ENCODE measurements around the gene FXYD6. TPM values are rescaled to one million over a fixed set of nuclear protein-coding genes. Genes with fewer than 3 reads are reported as not detected.

The FXYD6 gene
- total RNA-seq, 2 donors from 2014 or later = not detected

DNA sequence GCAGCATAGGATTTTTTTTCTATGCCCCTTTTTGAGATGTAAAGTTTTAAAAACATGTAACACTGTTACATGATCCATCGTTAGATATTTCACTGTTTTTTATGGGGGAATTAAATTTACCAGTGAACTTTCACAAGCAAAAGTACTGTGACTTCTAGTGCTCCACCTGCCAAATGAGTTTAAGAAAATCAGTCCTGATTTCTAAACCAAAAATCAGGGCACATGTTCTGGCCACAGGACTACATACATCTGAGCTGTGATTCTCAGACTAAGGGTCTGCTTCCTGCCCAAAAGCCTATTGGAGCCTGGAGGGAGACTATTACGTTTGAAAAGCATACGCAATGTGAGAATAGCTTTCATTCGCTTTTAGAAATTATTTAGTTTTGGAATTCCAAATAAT, 30.3 kb upstream of the FXYD6 start:
- H3K27ac Mint-ChIP-seq = no peak overlapping the region
- ATAC-seq (no peak), DNase-seq (ENCODE audit: low spot score) (no peak)
- no peaks in the 10 kb centered on the region for H3K9me3 Mint-ChIP-seq
- H3K4me3 Mint-ChIP-seq = no peak overlapping the region
- no peaks in the 10 kb centered on the region for H3K27me3 Mint-ChIP-seq
- H3K4me1 Mint-ChIP-seq (ENCODE audit: low read depth in 2 of 2) = peaks cover 9 to 10% of the 10 kb centered on the region in 2 donors
- H3K36me3 Mint-ChIP-seq = no peaks in the 10 kb centered on the region

DNA sequence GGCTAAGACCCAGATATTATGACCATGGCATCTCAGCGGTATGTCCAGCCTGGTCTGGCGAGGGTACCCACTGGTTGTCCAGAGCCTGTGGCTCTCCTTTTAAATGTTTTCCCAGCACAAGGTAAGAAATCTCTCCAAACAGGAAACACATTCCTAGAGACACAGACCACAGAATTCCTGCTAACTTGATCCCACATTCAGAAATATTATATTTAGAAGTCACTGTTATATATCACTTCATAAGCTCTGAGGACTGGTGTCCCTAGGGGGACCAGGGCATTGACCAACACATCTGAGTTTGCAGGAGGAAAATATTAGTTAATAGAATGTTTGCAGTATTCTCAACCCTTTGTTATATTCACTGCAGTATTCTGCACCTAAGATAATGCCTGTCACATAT, 29.7 kb upstream of the FXYD6 start:
- Mint-ChIP-seq H3K9me3 (no peaks in the 10 kb centered on the region), H3K36me3 (no peaks in the 10 kb centered on the region), H3K4me1 (ENCODE audit: low read depth in 2 of 2) (peaks cover 9 to 10% of the 10 kb centered on the region in 2 donors), H3K27me3 (no peaks in the 10 kb centered on the region), H3K27ac (no peak overlapping the region), H3K4me3 (no peak overlapping the region)
- no peak for ATAC-seq
- DNase-seq (ENCODE audit: low spot score) = no peak

DNA sequence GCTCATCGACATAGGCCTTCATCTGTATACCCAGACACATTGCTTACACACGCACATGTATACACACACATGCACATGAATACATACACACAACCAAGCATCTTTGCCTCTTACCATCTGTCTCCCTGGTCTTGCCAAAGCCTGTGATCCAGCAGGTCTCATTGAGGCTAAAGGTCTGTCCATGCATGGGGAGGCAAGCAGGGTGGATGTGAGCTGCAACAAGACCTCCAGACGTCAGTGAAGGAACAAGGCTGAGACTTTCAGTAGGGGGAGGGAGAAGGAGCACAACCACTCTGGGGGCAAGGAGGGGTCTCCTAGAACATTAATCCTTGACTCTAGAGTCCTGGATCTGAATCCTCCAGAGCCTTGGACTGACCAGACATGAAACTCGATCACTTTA, 29.1 kb upstream of the FXYD6 start:
- no peaks in the 10 kb centered on the region for H3K27me3 Mint-ChIP-seq

DNA sequence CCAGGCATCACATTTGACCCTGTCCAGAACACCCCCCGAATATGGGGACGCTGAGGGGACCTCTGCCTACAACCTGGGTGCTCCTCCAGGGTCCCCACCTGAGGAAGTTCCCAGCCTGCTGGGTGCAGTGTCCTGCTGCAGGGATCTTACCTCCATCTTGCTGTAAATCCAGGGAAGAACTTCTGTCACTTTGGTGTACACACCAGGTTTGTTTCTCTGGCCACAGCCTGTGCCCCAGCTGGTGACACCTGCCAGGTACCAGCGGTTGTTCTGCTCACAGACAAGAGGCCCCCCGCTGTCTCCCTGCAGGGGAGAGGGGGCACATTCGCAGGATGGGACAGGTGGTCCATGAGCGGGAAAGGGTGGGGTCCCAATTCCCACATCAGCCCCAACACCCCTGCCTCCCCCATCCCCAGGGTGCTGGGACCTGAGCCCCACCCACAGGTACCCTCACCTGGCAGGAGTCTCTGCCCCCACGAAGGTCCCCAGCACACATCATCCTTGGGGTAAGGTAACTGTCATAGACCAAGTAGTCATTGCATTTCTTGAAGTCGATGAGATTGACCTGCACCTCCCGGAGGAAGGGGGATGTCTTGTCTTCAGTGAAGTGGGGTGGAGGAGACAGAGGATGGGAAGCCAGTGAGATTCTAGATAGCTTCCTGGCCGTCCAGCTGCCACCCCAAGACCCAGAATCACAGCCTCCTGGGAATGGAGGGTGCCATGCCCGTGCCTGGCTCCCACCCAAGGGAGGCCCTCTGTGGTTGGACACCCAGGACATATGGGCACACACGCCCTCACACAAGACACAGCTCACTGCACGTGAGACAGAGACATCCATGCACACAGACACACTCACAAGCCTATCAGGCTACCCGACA, 27.3 kb upstream of the FXYD6 start:
- no peak overlapping the region for H3K27ac Mint-ChIP-seq
- no peaks in the 10 kb centered on the region for H3K36me3 Mint-ChIP-seq
- DNase-seq (ENCODE audit: low spot score) (peak; percentile 48), ATAC-seq (no peak)
- no peak overlapping the region for H3K4me3 Mint-ChIP-seq
- no peaks in the 10 kb centered on the region for H3K9me3 Mint-ChIP-seq
- no peaks in the 10 kb centered on the region for H3K27me3 Mint-ChIP-seq
- H3K4me1 Mint-ChIP-seq (ENCODE audit: low read depth in 2 of 2) = peaks cover 9 to 13% of the 10 kb centered on the region in 2 donors

More for the DNA sequence above, 29.1 kb upstream of the FXYD6 start:
- DNase-seq (ENCODE audit: low spot score) = no peak
- Mint-ChIP-seq H3K27ac (peak overlapping the region in 1 of 2 donors; percentile 57), H3K4me3 (no peak overlapping the region), H3K36me3 (no peaks in the 10 kb centered on the region), H3K4me1 (ENCODE audit: low read depth in 2 of 2) (peaks cover 9 to 10% of the 10 kb centered on the region in 2 donors), H3K9me3 (no peaks in the 10 kb centered on the region)
- ATAC-seq = no peak

DNA sequence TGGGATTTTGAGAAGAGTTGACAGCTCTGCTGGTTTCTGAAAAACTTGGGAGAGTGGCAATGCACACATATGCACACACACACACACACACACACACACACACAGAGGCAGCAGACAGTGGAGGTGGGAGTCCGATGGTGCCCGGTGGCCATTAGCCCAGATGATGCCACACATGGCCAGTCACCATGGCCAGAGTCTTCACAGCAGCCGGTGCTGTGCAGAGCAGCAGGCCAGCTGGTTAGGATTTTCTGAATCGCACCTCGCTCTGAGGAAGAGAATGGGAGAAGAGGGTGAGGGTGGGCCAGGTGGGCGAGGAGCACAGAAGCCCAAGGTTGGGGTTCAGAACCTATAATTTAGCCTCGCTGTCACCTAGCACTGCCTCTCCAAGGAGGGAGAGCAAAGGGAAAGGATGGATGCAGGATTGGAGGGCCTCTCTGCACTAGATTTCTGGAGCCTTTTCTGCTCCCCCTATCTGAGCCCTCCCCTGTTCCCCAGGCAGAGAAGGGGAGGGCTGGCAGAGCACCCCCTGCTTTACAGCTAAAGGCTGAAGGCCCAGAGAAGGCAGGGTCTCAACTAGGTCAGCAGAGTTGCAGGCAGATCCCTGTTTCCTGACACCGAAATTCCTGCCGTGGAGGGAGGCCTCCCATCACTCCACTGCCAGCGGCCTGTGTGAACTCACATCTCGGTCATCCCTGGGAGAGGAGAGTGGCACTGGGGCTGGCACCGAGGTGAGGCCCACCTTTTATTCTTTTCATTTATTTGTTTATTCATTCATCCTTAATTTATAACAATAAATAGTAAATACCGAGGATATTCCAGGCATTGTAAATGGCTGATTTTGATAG, 25.8 kb upstream of the FXYD6 start:
- Mint-ChIP-seq H3K4me3 (no peak overlapping the region), H3K27me3 (no peaks in the 10 kb centered on the region), H3K9me3 (no peaks in the 10 kb centered on the region), H3K4me1 (ENCODE audit: low read depth in 2 of 2) (peaks cover under 1 to 4% of the 10 kb centered on the region in 2 donors), H3K27ac (no peak overlapping the region), H3K36me3 (no peaks in the 10 kb centered on the region)
- no peak for ATAC-seq
- peak; percentile 26 for DNase-seq (ENCODE audit: low spot score)

DNA sequence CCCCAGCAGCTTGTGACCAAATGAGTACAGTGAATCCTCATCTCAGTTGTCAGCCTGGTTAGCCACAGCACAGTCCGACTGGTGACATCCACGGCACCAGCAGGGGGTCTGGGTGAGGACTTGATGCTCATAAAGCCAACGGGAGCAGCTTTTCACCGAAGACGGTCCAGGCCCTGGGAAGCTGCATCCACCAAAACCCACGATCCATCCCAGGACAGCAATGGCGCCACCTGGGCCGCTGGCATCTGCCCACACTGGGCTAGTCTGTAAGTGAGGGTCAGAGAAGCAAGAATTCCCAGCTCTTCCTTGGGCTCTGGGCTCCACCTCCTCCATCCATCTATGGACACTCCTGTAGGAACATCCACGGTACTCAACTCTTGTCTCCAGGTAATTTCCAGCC, 25.1 kb upstream of the FXYD6 start:
- Mint-ChIP-seq H3K27me3 (peaks cover 0 to 4% of the 10 kb centered on the region in 2 donors), H3K4me3 (no peak overlapping the region), H3K27ac (no peak overlapping the region), H3K9me3 (no peaks in the 10 kb centered on the region), H3K36me3 (no peaks in the 10 kb centered on the region), H3K4me1 (ENCODE audit: low read depth in 2 of 2) (peaks cover 0 to 3% of the 10 kb centered on the region in 2 donors)
- DNase-seq (ENCODE audit: low spot score) (peak; percentile 38), ATAC-seq (no peak)

DNA sequence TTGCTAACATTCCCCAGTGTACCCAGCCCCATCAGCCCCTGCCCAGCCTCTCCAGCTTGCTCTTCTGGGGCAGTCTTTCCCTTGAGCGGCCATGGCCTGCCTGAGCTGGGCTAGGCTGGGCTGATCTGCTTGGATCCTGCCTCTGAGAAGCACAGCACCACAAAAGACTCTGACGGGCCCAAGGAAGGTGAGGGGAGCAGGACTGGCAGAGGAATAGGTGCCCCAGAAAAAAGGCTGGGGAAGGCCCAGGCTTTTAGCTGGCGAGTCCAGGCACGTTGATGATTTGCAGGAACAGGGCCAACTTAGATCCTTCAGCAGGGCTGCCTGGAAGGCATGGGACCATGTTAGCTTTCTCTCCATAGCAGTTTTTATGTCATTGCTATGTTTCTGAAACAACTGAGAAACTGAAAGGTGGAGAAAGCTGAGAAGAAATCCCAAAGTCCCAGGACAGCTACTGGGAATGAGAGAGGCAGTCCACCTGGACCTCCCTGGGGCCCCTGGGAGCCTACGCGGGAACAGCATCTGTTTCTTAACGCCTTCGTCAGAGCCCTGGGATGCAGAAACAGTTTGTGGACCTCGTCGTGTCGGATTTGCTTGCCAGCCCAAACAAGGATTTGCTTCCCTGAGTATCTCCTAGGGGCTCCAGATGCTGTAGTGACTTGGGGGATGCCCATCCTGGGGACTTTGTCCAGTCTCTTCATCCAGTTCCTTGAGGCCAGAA, 24.4 kb upstream of the FXYD6 start:
- no peak for ATAC-seq
- H3K4me1 Mint-ChIP-seq (ENCODE audit: low read depth in 2 of 2) = peaks cover 0 to 3% of the 10 kb centered on the region in 2 donors
- H3K36me3 Mint-ChIP-seq = no peaks in the 10 kb centered on the region
- peaks cover 7 to 9% of the 10 kb centered on the region in 2 donors for H3K27me3 Mint-ChIP-seq
- H3K4me3 Mint-ChIP-seq = no peak overlapping the region
- no peak overlapping the region for H3K27ac Mint-ChIP-seq
- DNase-seq (ENCODE audit: low spot score) = peak; percentile 57
- no peaks in the 10 kb centered on the region for H3K9me3 Mint-ChIP-seq

DNA sequence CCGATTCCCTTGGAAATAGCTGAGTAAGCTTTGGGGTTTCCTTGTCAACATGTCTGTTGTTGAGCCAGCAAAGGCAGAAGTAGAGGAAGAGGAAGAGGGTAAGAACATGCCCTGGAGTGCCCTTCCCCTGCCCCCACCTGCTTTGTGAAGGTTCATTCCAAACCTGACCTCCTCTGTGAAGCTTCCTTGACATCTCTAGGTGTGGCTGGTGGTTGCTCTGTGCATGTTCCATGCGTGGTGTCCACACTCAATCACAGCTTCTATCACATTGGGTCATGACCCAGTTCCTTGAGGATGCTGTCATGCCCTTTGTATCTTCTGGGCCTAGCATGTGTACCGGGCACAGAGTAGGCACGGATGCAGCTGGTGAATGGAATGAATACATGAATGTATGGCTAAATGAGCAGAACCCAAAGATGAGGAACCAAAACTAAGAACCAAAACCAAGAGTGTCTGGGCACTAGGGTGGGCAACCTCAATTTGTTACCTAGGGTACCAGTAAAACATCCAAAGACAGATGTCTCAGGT, 23.7 kb upstream of the FXYD6 start:
- ATAC-seq (no peak), DNase-seq (ENCODE audit: low spot score) (peak; percentile 37)
- H3K36me3 Mint-ChIP-seq = no peaks in the 10 kb centered on the region
- H3K9me3 Mint-ChIP-seq = no peaks in the 10 kb centered on the region
- no peak overlapping the region for H3K4me3 Mint-ChIP-seq
- H3K27ac Mint-ChIP-seq = no peak overlapping the region
- H3K27me3 Mint-ChIP-seq = peaks cover 8 to 9% of the 10 kb centered on the region in 2 donors
- peaks cover 0 to 3% of the 10 kb centered on the region in 2 donors for H3K4me1 Mint-ChIP-seq (ENCODE audit: low read depth in 2 of 2)

DNA sequence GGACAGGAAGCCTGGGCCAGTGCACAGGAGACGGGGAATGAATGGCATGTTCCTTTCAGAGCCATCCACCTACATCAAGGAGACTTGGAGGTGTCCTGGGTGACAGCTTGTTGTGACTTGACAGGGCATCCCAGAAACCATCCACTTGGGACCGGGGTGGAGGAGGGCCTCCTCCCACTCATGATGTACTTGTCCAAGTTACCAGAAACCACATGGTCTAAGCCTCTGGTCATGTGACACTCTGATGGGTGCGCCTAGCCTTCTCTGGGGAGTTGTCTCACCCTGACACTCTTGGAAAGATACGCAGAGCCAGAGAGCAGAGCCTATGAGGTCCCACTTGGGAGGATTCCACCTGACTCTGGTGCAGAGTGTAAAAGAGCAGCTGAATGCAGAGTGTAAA, 21.6 kb upstream of the FXYD6 start:
- ATAC-seq (peak in 1 of 2 donors; percentile 36), DNase-seq (ENCODE audit: low spot score) (peak; percentile 31)
- Mint-ChIP-seq H3K36me3 (no peaks in the 10 kb centered on the region), H3K27ac (no peak overlapping the region), H3K4me3 (no peak overlapping the region), H3K9me3 (no peaks in the 10 kb centered on the region), H3K4me1 (ENCODE audit: low read depth in 2 of 2) (peaks cover 0 to 3% of the 10 kb centered on the region in 2 donors), H3K27me3 (peaks cover 13 to 19% of the 10 kb centered on the region in 2 donors)

DNA sequence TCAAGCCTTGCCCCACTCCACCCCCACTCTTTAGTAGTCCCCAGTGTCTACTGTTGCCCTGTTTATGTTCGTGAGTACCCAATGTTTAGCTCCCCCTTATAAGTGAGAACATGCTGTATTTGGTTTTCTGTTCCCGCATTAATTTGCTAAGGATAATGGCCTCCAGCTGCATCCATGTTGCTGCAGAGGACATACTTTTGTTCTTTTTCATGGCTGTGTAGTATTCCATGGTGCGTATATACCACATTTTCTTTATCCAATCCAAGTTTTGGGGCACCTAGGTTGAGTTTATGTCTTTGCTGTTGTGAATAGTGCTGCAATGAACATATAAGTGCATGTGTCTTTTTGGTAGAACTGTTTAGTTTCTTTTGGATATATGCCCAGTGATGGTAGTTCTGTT, 16.2 kb upstream of the FXYD6 start:
- ATAC-seq (no peak), DNase-seq (ENCODE audit: low spot score) (no peak)
- Mint-ChIP-seq H3K27ac (no peak overlapping the region), H3K9me3 (no peaks in the 10 kb centered on the region), H3K27me3 (peaks cover 16 to 29% of the 10 kb centered on the region in 2 donors), H3K36me3 (no peaks in the 10 kb centered on the region), H3K4me3 (no peak overlapping the region), H3K4me1 (ENCODE audit: low read depth in 2 of 2) (no peaks in the 10 kb centered on the region)

DNA sequence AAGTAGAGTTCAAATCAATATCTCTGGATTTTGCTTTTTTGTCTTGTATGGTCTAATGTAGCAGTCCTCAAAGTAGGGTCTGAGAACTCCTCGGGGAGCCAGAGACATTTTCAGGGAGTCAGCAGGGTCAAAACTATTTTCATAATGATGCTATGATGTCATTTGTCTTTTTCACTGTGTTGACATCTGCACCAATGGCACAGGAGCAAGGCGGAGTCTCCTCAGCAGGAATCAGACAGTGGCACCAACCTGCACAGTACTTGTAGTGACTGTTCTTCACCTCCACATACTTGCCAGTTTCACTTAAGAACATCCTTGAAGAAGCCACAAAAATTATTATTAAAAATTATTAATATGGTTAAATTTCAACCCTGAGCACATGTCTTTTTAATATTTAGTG, 14.9 kb upstream of the FXYD6 start:
- Mint-ChIP-seq H3K27me3 (peaks cover 10 to 26% of the 10 kb centered on the region in 2 donors), H3K9me3 (no peaks in the 10 kb centered on the region), H3K36me3 (no peaks in the 10 kb centered on the region), H3K4me3 (no peak overlapping the region), H3K27ac (no peak overlapping the region), H3K4me1 (ENCODE audit: low read depth in 2 of 2) (no peaks in the 10 kb centered on the region)
- ATAC-seq = no peak
- no peak for DNase-seq (ENCODE audit: low spot score)

DNA sequence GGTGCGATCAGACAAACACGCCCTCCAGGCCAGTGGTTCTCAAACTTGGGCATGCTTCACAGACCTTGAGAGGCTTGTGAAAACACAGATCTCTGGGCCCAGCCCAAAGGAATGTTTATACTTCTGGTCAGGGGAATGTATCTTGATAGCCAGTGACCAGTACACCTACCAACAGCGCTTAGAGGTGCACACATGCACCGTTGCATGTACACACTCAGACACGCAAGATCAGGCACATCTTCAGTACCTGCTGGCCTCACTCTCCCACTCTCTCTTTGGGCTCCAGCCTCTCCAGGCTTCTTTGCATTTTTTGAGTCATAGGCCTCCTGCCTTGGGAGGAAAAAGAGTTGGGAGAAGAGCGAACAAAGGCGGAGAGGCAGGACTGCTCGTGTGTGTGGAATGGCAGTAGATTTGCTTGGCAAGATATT, 11.7 kb upstream of the FXYD6 start:
- Mint-ChIP-seq H3K36me3 (no peaks in the 10 kb centered on the region), H3K27me3 (peaks cover 6 to 18% of the 10 kb centered on the region in 2 donors), H3K4me1 (ENCODE audit: low read depth in 2 of 2) (no peaks in the 10 kb centered on the region), H3K9me3 (no peaks in the 10 kb centered on the region), H3K27ac (no peak overlapping the region), H3K4me3 (no peak overlapping the region)
- peak; percentile 25 for DNase-seq (ENCODE audit: low spot score)
- peak in 1 of 2 donors; percentile 56 for ATAC-seq

DNA sequence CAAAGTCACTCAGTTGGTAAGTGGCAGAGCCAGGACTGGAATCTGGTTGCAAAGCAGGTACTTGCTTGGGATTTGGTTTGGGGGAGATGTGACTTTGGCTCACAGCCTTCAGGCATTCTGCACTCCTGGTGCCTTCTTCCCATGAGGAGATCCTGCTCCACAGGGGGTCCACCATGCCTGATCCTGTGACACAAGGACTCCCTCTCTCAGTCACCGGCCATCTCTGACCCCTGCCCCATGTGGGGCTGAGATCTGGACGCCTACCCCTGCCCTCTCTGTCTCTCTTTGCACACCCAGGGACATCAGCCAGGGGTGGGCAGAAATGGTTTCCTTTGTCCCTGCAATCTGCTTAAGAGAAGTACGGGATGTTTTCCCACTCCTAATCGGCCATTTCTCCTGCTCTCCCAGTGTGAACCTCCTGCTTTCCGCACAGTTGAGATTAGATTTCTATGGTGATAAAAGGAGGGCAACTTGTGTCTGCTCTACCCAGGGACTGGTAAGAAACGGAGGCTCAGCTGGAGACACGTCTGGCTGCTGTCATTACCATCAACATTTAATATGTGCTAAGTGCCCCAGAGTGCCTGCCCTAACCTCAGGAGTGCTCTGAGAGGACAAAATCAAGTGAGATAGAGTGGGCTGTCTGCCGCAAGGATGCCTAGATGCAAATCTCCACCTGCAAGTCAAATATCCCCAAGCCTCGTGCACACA, 11.1 kb upstream of the FXYD6 start:
- no peaks in the 10 kb centered on the region for H3K9me3 Mint-ChIP-seq
- ATAC-seq (peak in 1 of 2 donors; percentile 32), DNase-seq (ENCODE audit: low spot score) (peak; percentile 18)
- peaks cover 6 to 13% of the 10 kb centered on the region in 2 donors for H3K27me3 Mint-ChIP-seq
- no peak overlapping the region for H3K27ac Mint-ChIP-seq
- H3K4me1 Mint-ChIP-seq (ENCODE audit: low read depth in 2 of 2) = no peaks in the 10 kb centered on the region
- H3K36me3 Mint-ChIP-seq = no peaks in the 10 kb centered on the region
- H3K4me3 Mint-ChIP-seq = no peak overlapping the region

Data from natural killer cell treated with Interleukin-12 subunit alpha and Interleukin-12 subunit beta and Interleukin-15 and Interleukin-18, amount 100 ng/mL, for 72 hours (primary cell).